GM23338 (cell line): Measurements from ENCODE around the gene SDC3.

ENCODE experiments used
- EZH2 ChIP-seq: fragments of 200-600 bp; sonication (generic); IDR thresholded peaks from one replicate; pipeline ENCODE4 v1.8.0; 2017; ENCODE audit warnings: antibody characterized with exemption, mild to moderate bottlenecking, low read depth; ENCODE audit not compliant: unreplicated experiment
- EZH2phosphoT487 ChIP-seq: fragments of 200-600 bp; sonication (generic); IDR thresholded peaks from one replicate; pipeline ENCODE4 v1.8.1; 2018; ENCODE audit warnings: antibody characterized with exemption; ENCODE audit not compliant: unreplicated experiment
- TF ChIP-seq, protein P1 (sequence below), 2 experiments: fragments of 200-600 bp in 1 of 2; sonication (generic) in 1 of 2; conservative IDR thresholded peaks; 2 replicates each; pipeline versions ENCODE4 v1.5.1 to v1.6.1; 2016 to 2017; ENCODE audit warnings: antibody characterized with exemption in 2 of 2, low read depth in 2 of 2, mild to moderate bottlenecking in 2 of 2, moderate library complexity in 1 of 2
- TF ChIP-seq, protein P2 (sequence below): IDR thresholded peaks from 2 replicates; pipeline ENCODE4 v1.6.1; 2016; ENCODE audit warnings: antibody characterized with exemption

DNA sequence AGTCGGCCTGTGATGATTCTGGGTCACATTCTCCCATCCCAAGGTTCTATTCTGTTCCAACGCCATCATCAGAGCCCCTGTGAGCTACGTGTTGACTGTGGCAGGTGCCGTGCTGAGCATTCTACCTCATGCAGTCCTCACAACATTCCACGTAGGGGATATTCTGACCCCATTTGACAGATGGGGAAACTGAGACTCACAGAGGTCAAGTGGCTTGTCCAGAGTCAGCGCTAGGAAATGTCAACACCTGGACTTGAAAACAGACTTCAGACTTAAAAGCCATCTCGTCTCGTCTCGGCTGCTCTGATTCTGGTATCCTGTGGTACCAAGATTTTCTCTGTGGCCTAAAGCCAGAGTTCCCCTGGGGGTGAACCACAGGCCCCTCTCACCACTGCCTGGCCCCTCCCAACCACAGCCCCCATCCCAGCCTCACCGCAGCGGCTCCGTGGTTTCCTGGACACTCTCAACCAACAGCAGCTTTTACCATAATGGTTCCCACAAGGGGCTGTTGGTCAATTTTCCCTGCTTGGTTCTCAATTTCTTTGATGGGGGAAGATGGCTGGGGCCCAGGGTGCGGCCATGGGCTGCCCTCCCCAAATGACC lies 39.6 kb downstream of the SDC3 start:
- TF ChIP-seq, protein P1, sequence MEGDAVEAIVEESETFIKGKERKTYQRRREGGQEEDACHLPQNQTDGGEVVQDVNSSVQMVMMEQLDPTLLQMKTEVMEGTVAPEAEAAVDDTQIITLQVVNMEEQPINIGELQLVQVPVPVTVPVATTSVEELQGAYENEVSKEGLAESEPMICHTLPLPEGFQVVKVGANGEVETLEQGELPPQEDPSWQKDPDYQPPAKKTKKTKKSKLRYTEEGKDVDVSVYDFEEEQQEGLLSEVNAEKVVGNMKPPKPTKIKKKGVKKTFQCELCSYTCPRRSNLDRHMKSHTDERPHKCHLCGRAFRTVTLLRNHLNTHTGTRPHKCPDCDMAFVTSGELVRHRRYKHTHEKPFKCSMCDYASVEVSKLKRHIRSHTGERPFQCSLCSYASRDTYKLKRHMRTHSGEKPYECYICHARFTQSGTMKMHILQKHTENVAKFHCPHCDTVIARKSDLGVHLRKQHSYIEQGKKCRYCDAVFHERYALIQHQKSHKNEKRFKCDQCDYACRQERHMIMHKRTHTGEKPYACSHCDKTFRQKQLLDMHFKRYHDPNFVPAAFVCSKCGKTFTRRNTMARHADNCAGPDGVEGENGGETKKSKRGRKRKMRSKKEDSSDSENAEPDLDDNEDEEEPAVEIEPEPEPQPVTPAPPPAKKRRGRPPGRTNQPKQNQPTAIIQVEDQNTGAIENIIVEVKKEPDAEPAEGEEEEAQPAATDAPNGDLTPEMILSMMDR (conservative IDR thresholded peaks at IDR 0.05; ENCODE audit: low read depth in 2 of 2): no peak
- TF ChIP-seq, protein P2, sequence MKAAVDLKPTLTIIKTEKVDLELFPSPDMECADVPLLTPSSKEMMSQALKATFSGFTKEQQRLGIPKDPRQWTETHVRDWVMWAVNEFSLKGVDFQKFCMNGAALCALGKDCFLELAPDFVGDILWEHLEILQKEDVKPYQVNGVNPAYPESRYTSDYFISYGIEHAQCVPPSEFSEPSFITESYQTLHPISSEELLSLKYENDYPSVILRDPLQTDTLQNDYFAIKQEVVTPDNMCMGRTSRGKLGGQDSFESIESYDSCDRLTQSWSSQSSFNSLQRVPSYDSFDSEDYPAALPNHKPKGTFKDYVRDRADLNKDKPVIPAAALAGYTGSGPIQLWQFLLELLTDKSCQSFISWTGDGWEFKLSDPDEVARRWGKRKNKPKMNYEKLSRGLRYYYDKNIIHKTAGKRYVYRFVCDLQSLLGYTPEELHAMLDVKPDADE: no peak
- TF ChIP-seq EZH2 (no peak), EZH2phosphoT487 (no peak)
